Neutrophil (primary cell): ENCODE results near the gene MACIR.
A peak's percentile ranks its signal among the peaks of the same experiment; 100 is the strongest.

Experiments
- H3K27ac ChIP-seq: fragments of 200-600 bp; sonication (generic); 2 replicates; pipeline ENCODE4 v1.5.1; 2016; ENCODE audit warnings: mild to moderate bottlenecking, moderate library complexity
- H3K27me3 ChIP-seq: fragments of 200-600 bp; sonication (generic); 2 replicates; pipeline ENCODE4 v1.6.0; 2016; ENCODE audit warnings: mild to moderate bottlenecking
- H3K36me3 ChIP-seq: fragments of 200-600 bp; sonication (generic); 2 replicates; pipeline ENCODE4 v1.5.1; 2017
- H3K4me1 ChIP-seq, 2 experiments: fragments of 200-600 bp in 1 of 2; sonication (generic) in 1 of 2; 1 replicate in 1 of 2; 2 replicates in 1 of 2; pipeline versions ENCODE4 v1.5.1 to v1.6.1; 2013 to 2016; ENCODE audit warnings: low read depth in 1 of 2, low read length in 1 of 2, mild to moderate bottlenecking in 1 of 2, moderate library complexity in 1 of 2; ENCODE audit not compliant: control insufficient read depth in 1 of 2, insufficient read depth in 1 of 2
- H3K4me3 ChIP-seq, 2 experiments: fragments of 200-600 bp in 1 of 2; sonication (generic) in 1 of 2; 1 replicate in 1 of 2; 2 replicates in 1 of 2; pipeline ENCODE4 v1.5.1; 2013 to 2016; ENCODE audit warnings: low read depth in 1 of 2, low read length in 1 of 2, mild to moderate bottlenecking in 1 of 2, moderate library complexity in 1 of 2
- H3K9me3 ChIP-seq: fragments of 200-600 bp; sonication (generic); 2 replicates; pipeline ENCODE4 v1.5.1; 2016
- CTCF ChIP-seq: fragments of 200-600 bp; sonication (generic); IDR thresholded peaks from 2 replicates; pipeline ENCODE4 v1.5.1; 2016; ENCODE audit warnings: antibody characterized with exemption

Gene MACIR

GRCh38 chr5:103235891-103236290, 22.7 kb upstream of the MACIR start:
- H3K4me3 ChIP-seq, result no peak overlapping the region
- no peaks in the 10 kb centered on the region for H3K36me3 ChIP-seq
- H3K27me3 ChIP-seq, result no peaks in the 10 kb centered on the region
- H3K27ac ChIP-seq, result no peak overlapping the region
- H3K9me3 ChIP-seq, result no peaks in the 10 kb centered on the region
- H3K4me1 ChIP-seq, result peaks cover 9 to 16% of the 10 kb centered on the region in 2 experiments
- TF ChIP-seq CTCF, result no peak

- Histone ChIP-seq H3K4me3 (no peak overlapping the region), H3K9me3 (no peaks in the 10 kb centered on the region), H3K27me3 (no peaks in the 10 kb centered on the region), H3K4me1 (peaks cover 8% of the 10 kb centered on the region in 2 experiments), H3K27ac (no peak overlapping the region), H3K36me3 (no peaks in the 10 kb centered on the region)
- no peak for TF ChIP-seq CTCF
Observed at GRCh38 chr5:103237778-103238177, 20.8 kb upstream of the MACIR start.

- Histone ChIP-seq H3K4me1 (peaks cover 17 to 23% of the 10 kb centered on the region in 2 experiments), H3K9me3 (no peaks in the 10 kb centered on the region), H3K27ac (no peak overlapping the region), H3K4me3 (no peak overlapping the region), H3K27me3 (no peaks in the 10 kb centered on the region), H3K36me3 (no peaks in the 10 kb centered on the region)
- TF ChIP-seq CTCF, result no peak
Observed at GRCh38 chr5:103243665-103244064, 14.9 kb upstream of the MACIR start.

- no peaks in the 10 kb centered on the region for H3K36me3 ChIP-seq
- no peaks in the 10 kb centered on the region for H3K27me3 ChIP-seq
- no peak for TF ChIP-seq CTCF
- no peak overlapping the region for H3K4me3 ChIP-seq
- H3K4me1 ChIP-seq, result peaks cover 17 to 23% of the 10 kb centered on the region in 2 experiments
- H3K27ac ChIP-seq, result no peak overlapping the region
- no peaks in the 10 kb centered on the region for H3K9me3 ChIP-seq
Observed at GRCh38 chr5:103244398-103244797, 14.2 kb upstream of the MACIR start.

- peaks cover 17 to 23% of the 10 kb centered on the region in 2 experiments for H3K4me1 ChIP-seq
- no peak for TF ChIP-seq CTCF
- H3K4me3 ChIP-seq, result no peak overlapping the region
- no peak overlapping the region for H3K27ac ChIP-seq
- no peaks in the 10 kb centered on the region for H3K27me3 ChIP-seq
- no peaks in the 10 kb centered on the region for H3K9me3 ChIP-seq
- no peaks in the 10 kb centered on the region for H3K36me3 ChIP-seq
Observed at GRCh38 chr5:103245761-103246160, 12.8 kb upstream of the MACIR start.

GRCh38 chr5:103247118-103247517, 11.4 kb upstream of the MACIR start:
- Histone ChIP-seq H3K27ac (peak overlapping the region; percentile 35), H3K36me3 (no peaks in the 10 kb centered on the region), H3K4me3 (no peak overlapping the region), H3K4me1 (peaks cover 17 to 23% of the 10 kb centered on the region in 2 experiments), H3K9me3 (no peaks in the 10 kb centered on the region), H3K27me3 (no peaks in the 10 kb centered on the region)
- no peak for TF ChIP-seq CTCF
